ENCODE measurements around the gene CDA.

GRCh38 chr1:20596106-20596505, 7.2 kb downstream of the CDA start:
- TF ChIP-seq, protein P1, sequence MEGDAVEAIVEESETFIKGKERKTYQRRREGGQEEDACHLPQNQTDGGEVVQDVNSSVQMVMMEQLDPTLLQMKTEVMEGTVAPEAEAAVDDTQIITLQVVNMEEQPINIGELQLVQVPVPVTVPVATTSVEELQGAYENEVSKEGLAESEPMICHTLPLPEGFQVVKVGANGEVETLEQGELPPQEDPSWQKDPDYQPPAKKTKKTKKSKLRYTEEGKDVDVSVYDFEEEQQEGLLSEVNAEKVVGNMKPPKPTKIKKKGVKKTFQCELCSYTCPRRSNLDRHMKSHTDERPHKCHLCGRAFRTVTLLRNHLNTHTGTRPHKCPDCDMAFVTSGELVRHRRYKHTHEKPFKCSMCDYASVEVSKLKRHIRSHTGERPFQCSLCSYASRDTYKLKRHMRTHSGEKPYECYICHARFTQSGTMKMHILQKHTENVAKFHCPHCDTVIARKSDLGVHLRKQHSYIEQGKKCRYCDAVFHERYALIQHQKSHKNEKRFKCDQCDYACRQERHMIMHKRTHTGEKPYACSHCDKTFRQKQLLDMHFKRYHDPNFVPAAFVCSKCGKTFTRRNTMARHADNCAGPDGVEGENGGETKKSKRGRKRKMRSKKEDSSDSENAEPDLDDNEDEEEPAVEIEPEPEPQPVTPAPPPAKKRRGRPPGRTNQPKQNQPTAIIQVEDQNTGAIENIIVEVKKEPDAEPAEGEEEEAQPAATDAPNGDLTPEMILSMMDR (IDR thresholded peaks at IDR 0.05): no peak
- TF ChIP-seq TCF7L2 (IDR thresholded peaks at IDR 0.05; ENCODE audit: low read depth, low read length) (no peak), POLR2AphosphoS5 (IDR thresholded peaks at IDR 0.05; ENCODE audit: low read depth, low read length) (no peak), SIN3A (IDR thresholded peaks at IDR 0.05; ENCODE audit: borderline replicate concordance, insufficient read depth, low read depth, low read length) (no peak)

Data from Panc1 (cell line).